ENCODE measurements around the gene PFAS. TPM values are rescaled to one million over a fixed set of nuclear protein-coding genes. Genes with fewer than 3 reads are reported as not detected.

PFAS gene
- total RNA-seq, 1 donor from 2014 or later: 9.5 TPM

- H3K36me3 ChIP-seq (ENCODE audit: control insufficient read depth, insufficient read depth, low read length): no peaks in the 10 kb centered on the region
- FAIRE-seq (no peak), DNase-seq (ENCODE audit: low read depth) (no peak)
- no peak overlapping the region for H3K4me3 ChIP-seq (ENCODE audit: low read depth, low read length)
- no peaks in the 10 kb centered on the region for H3K27me3 ChIP-seq (ENCODE audit: control insufficient read depth, insufficient read depth, low read length)
- no peak for TF ChIP-seq CTCF (IDR thresholded peaks at IDR 0.05; ENCODE audit: insufficient read depth, low read length, severe bottlenecking)
These were observed 33.3 kb downstream of the PFAS start for GRCh38 chr17:8282345-8282744.

GRCh38 chr17:8283356-8283755 is 34.3 kb downstream of the PFAS start:
- no peaks in the 10 kb centered on the region for H3K27me3 ChIP-seq (ENCODE audit: control insufficient read depth, insufficient read depth, low read length)
- H3K4me3 ChIP-seq (ENCODE audit: low read depth, low read length): no peak overlapping the region
- TF ChIP-seq CTCF (IDR thresholded peaks at IDR 0.05; ENCODE audit: insufficient read depth, low read length, severe bottlenecking): no peak
- H3K36me3 ChIP-seq (ENCODE audit: control insufficient read depth, insufficient read depth, low read length): no peaks in the 10 kb centered on the region
- no peak for FAIRE-seq
- no peak for DNase-seq (ENCODE audit: low read depth)

GRCh38 chr17:8284126-8284525 is 35.0 kb downstream of the PFAS start:
- Histone ChIP-seq H3K4me3 (ENCODE audit: low read depth, low read length) (no peak overlapping the region), H3K27me3 (ENCODE audit: control insufficient read depth, insufficient read depth, low read length) (no peaks in the 10 kb centered on the region), H3K36me3 (ENCODE audit: control insufficient read depth, insufficient read depth, low read length) (no peaks in the 10 kb centered on the region)
- no peak for TF ChIP-seq CTCF (IDR thresholded peaks at IDR 0.05; ENCODE audit: insufficient read depth, low read length, severe bottlenecking)
- DNase-seq (ENCODE audit: low read depth) (no peak), FAIRE-seq (no peak)

- DNase-seq (ENCODE audit: low read depth) (no peak), FAIRE-seq (no peak)
- H3K4me3 ChIP-seq (ENCODE audit: low read depth, low read length): no peak overlapping the region
- H3K36me3 ChIP-seq (ENCODE audit: control insufficient read depth, insufficient read depth, low read length): no peaks in the 10 kb centered on the region
- H3K27me3 ChIP-seq (ENCODE audit: control insufficient read depth, insufficient read depth, low read length): no peaks in the 10 kb centered on the region
- no peak for TF ChIP-seq CTCF (IDR thresholded peaks at IDR 0.05; ENCODE audit: insufficient read depth, low read length, severe bottlenecking)
These were observed 36.4 kb downstream of the PFAS start for GRCh38 chr17:8285270-8286181.

- no peaks in the 10 kb centered on the region for H3K27me3 ChIP-seq (ENCODE audit: control insufficient read depth, insufficient read depth, low read length)
- no peak for FAIRE-seq
- no peaks in the 10 kb centered on the region for H3K36me3 ChIP-seq (ENCODE audit: control insufficient read depth, insufficient read depth, low read length)
- no peak for DNase-seq (ENCODE audit: low read depth)
- peak overlapping the region; percentile 56 for H3K4me3 ChIP-seq (ENCODE audit: low read depth, low read length)
- TF ChIP-seq CTCF (IDR thresholded peaks at IDR 0.05; ENCODE audit: insufficient read depth, low read length, severe bottlenecking): no peak
These were observed 38.7 kb downstream of the PFAS start for GRCh38 chr17:8287651-8288335.
